Panc1 (cell line): Measurements from ENCODE around the gene ITPR3. TPM values are rescaled to one million over a fixed set of nuclear protein-coding genes. Genes with fewer than 3 reads are reported as not detected.

Experiments
- ATAC-seq: fragments of 200-7000 bp; cut with Tn5 transposase; 2 replicates; pipeline ENCODE4 v1.9.1; 2020; ENCODE audit warnings: mild to moderate bottlenecking, moderate library complexity
- BruUV-seq: library from RNA; stranded (reverse); fragments of 400-500 nt; replicated peaks from 2 replicates; lab custom pipeline; 2021; lab: Mats Ljungman, UMichigan
- CTCF ChIA-PET: fragments of 300-600 bp; sonication (Branson Sonifier 250); formaldehyde crosslinking; loops from one replicate; lab custom pipeline; 2022; ENCODE audit warnings: antibody characterized with exemption; lab: Charles Lee
- POLR2A ChIA-PET: fragments of 300-600 bp; sonication (Branson Sonifier 250); formaldehyde crosslinking; loops from one replicate; lab custom pipeline; 2022; ENCODE audit warnings: antibody characterized with exemption; lab: Charles Lee
- DNase-seq: peaks from one replicate; pipeline ENCODE4 v3.0.0-alpha.2; 2010; ENCODE audit warnings: low read depth, low spot score
- H3K27ac ChIP-seq: 2 replicates; pipeline ENCODE4 v1.5.1; 2011; ENCODE audit warnings: mild to moderate bottlenecking, low read length, inconsistent platforms
- H3K27me3 ChIP-seq: fragments of 200-500 bp; sonication (Bioruptor generic); 2 replicates; pipeline ENCODE4 v1.6.0; 2014; ENCODE audit warnings: low read length, inconsistent platforms; ENCODE audit not compliant: control insufficient read depth, insufficient read depth
- H3K36me3 ChIP-seq: fragments of 200-500 bp; sonication (Bioruptor generic); 2 replicates; pipeline ENCODE4 v1.5.1; 2014; ENCODE audit warnings: inconsistent platforms, mild to moderate bottlenecking, low read length, moderate library complexity; ENCODE audit not compliant: control insufficient read depth, insufficient read depth
- H3K4me1 ChIP-seq: 2 replicates; pipeline ENCODE4 v1.5.1; 2011; ENCODE audit warnings: inconsistent platforms, mild to moderate bottlenecking, low read length, moderate library complexity; ENCODE audit not compliant: control insufficient read depth, insufficient read depth
- H3K4me3 ChIP-seq, 2 experiments: 2 replicates each; pipeline ENCODE4 v1.5.1; 2011 to 2012; ENCODE audit warnings: low read depth in 2 of 2, low read length in 2 of 2, mild to moderate bottlenecking in 2 of 2, inconsistent platforms in 1 of 2, moderate library complexity in 1 of 2
- H3K9me3 ChIP-seq: fragments of 200-500 bp; sonication (Bioruptor generic); 2 replicates; pipeline ENCODE4 v1.5.1; 2014; ENCODE audit warnings: low read depth, mild to moderate bottlenecking, inconsistent platforms, low read length, moderate library complexity; ENCODE audit not compliant: control insufficient read depth, insufficient read depth
- POLR2AphosphoS5 ChIP-seq: IDR thresholded peaks from 2 replicates; pipeline ENCODE4 v1.6.1; 2012; ENCODE audit warnings: mild to moderate bottlenecking, low read depth, low read length, moderate library complexity
- SIN3A ChIP-seq: IDR thresholded peaks from 2 replicates; pipeline ENCODE4 v1.6.1; 2012; ENCODE audit warnings: low read depth, mild to moderate bottlenecking, low read length, moderate library complexity, borderline replicate concordance; ENCODE audit not compliant: insufficient read depth
- TCF7L2 ChIP-seq: IDR thresholded peaks from 2 replicates; pipeline ENCODE4 v1.6.1; 2011; ENCODE audit warnings: mild to moderate bottlenecking, low read depth, low read length, inconsistent platforms
- in situ Hi-C: cut with HindIII; loops from 2 replicates; pipeline ENCODE4 v1.10.0; 2016; ENCODE audit warnings: low sequenced_read_pairs, low pct_unique_long_range_greater_than_20kb
- intact Hi-C: fragments of 100-400 bp; cut with micrococcal nuclease; formaldehyde crosslinking; loops from one replicate; pipeline ENCODE4 v1.10.0; 2022; ENCODE audit not compliant: unreplicated experiment
- total RNA-seq: library from RNA; stranded (reverse); gene quantifications from one replicate; pipeline ENCODE4 v1.2.1, GENCODE V29; 2021; ENCODE audit not compliant: unreplicated experiment
- TF ChIP-seq, protein P1 (sequence below), 2 experiments: IDR thresholded peaks; 2 replicates each; pipeline ENCODE4 v1.6.1; 2011 to 2012; ENCODE audit warnings: low read depth in 2 of 2, control low read depth in 1 of 2, low read length in 1 of 2, mild to moderate bottlenecking in 1 of 2, moderate library complexity in 1 of 2; ENCODE audit not compliant: insufficient read depth in 1 of 2
- TF ChIP-seq, protein P2 (sequence below): fragments of 450-650 bp; IDR thresholded peaks from 2 replicates; pipeline ENCODE4 v1.5.1; 2017; ENCODE audit warnings: mild to moderate bottlenecking

The ITPR3 gene
- total RNA-seq, 1 experiment from 2014 or later = 65.8 TPM

DNA sequence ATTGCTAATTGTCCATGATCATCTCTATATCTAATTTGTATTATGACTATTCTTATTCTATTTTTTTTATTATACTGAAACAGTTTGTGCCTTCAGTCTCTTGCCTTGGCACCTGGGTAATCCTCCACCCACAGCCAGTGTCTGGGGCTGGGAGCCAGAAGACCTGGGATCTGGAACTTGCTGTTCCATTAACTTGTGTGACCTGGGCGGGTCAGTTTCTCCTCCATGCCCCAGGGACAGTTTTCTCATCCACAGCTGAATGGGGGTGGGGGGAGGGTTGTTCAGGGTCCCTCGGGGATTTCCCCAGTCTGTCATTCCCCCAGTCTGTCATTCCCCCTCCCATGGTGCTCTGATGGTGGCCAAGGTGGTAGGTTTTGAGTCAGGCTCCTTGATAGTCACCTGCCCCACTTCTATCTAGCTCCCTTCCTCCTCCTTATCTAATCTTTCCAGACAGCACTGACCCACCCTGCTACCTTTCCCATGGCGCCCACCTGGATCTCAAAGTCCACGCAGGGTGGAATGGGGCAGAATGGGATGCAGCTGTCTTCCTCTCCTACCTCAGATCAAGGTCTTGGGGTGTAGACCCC is 10.9 kb downstream of the ITPR3 start:
- TF ChIP-seq POLR2AphosphoS5 (no peak), TCF7L2 (no peak), SIN3A (no peak)
- TF ChIP-seq, protein P1, sequence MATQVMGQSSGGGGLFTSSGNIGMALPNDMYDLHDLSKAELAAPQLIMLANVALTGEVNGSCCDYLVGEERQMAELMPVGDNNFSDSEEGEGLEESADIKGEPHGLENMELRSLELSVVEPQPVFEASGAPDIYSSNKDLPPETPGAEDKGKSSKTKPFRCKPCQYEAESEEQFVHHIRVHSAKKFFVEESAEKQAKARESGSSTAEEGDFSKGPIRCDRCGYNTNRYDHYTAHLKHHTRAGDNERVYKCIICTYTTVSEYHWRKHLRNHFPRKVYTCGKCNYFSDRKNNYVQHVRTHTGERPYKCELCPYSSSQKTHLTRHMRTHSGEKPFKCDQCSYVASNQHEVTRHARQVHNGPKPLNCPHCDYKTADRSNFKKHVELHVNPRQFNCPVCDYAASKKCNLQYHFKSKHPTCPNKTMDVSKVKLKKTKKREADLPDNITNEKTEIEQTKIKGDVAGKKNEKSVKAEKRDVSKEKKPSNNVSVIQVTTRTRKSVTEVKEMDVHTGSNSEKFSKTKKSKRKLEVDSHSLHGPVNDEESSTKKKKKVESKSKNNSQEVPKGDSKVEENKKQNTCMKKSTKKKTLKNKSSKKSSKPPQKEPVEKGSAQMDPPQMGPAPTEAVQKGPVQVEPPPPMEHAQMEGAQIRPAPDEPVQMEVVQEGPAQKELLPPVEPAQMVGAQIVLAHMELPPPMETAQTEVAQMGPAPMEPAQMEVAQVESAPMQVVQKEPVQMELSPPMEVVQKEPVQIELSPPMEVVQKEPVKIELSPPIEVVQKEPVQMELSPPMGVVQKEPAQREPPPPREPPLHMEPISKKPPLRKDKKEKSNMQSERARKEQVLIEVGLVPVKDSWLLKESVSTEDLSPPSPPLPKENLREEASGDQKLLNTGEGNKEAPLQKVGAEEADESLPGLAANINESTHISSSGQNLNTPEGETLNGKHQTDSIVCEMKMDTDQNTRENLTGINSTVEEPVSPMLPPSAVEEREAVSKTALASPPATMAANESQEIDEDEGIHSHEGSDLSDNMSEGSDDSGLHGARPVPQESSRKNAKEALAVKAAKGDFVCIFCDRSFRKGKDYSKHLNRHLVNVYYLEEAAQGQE (IDR thresholded peaks at IDR 0.05; ENCODE audit: insufficient read depth in 1 of 2, low read depth in 2 of 2, low read length in 1 of 2) = no peak
- TF ChIP-seq, protein P2, sequence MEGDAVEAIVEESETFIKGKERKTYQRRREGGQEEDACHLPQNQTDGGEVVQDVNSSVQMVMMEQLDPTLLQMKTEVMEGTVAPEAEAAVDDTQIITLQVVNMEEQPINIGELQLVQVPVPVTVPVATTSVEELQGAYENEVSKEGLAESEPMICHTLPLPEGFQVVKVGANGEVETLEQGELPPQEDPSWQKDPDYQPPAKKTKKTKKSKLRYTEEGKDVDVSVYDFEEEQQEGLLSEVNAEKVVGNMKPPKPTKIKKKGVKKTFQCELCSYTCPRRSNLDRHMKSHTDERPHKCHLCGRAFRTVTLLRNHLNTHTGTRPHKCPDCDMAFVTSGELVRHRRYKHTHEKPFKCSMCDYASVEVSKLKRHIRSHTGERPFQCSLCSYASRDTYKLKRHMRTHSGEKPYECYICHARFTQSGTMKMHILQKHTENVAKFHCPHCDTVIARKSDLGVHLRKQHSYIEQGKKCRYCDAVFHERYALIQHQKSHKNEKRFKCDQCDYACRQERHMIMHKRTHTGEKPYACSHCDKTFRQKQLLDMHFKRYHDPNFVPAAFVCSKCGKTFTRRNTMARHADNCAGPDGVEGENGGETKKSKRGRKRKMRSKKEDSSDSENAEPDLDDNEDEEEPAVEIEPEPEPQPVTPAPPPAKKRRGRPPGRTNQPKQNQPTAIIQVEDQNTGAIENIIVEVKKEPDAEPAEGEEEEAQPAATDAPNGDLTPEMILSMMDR = no peak
- in situ Hi-C loops = no loop called here
- Histone ChIP-seq H3K4me1 (peaks cover 16% of the 10 kb centered on the region), H3K36me3 (no peaks in the 10 kb centered on the region), H3K9me3 (no peaks in the 10 kb centered on the region), H3K4me3 (no peak overlapping the region), H3K27me3 (no peaks in the 10 kb centered on the region), H3K27ac (no peak overlapping the region)
- BruUV-seq = no TSS peak
- DNase-seq = no peak
- intact Hi-C loops = no loop called here
- ChIA-PET POLR2A (no interaction called here), CTCF (interaction anchor here (0.5 to 1.4 kb wide), 7 partner anchors 11 to 494 kb away, joined by 3 to 6 read pairs (median 4); partner anchors contain the start of gene ITPR3)
- ATAC-seq = no peak

DNA sequence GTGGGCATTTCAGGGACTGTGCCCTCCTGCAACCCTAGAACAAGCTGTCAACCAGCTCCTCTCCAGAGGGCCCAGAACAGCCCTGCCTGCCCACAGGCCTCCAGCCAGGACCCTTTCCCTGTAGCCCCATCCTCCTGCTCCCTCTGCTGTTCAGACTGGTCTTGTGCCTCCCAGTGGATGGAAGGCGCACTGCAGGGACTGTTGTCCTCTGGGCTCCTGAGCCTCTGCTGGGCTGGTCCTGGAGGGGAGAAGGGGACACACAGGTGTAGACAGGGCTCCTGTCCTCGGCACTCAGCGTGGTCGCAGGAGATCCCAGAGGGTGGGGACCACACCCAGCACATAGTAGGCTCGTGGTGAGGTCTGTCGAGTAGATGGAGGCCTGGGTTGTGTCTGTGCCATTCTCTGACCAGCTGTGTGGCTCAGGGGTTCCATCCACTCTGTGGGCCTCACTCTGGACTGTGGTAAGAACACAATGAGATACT is 11.5 kb downstream of the ITPR3 start:
- Histone ChIP-seq H3K36me3 (no peaks in the 10 kb centered on the region), H3K4me3 (peak overlapping the region; percentile 50 to 56), H3K27me3 (no peaks in the 10 kb centered on the region), H3K9me3 (no peaks in the 10 kb centered on the region), H3K4me1 (peaks cover 16% of the 10 kb centered on the region), H3K27ac (peak overlapping the region; percentile 72)
- DNase-seq (no peak), ATAC-seq (peak; percentile 68)
- TF ChIP-seq POLR2AphosphoS5 (no peak), TCF7L2 (no peak), SIN3A (no peak)
- TF ChIP-seq, protein P1 (IDR thresholded peaks at IDR 0.05; ENCODE audit: insufficient read depth in 1 of 2, low read depth in 2 of 2, low read length in 1 of 2) = no peak
- TF ChIP-seq, protein P2 = peak; percentile 90
- in situ Hi-C loops (no loop called here), intact Hi-C loops (no loop called here)
- BruUV-seq = no TSS peak
- ChIA-PET CTCF (interaction anchor here (0.6 to 1.4 kb wide), 6 partner anchors 11 to 494 kb away, joined by 3 to 6 read pairs (median 4); partner anchors contain the start of gene ITPR3), POLR2A (no interaction called here)
